Kidney glomerular epithelial cell (primary cell): Measurements from ENCODE around the gene CAPN7.
"Not testable (repeated sequence)": the region's sequence is repeated elsewhere in the genome, so short reads cannot be mapped to it uniquely, and the experiment has no call there.

ENCODE experiments used
- DNase-seq: peaks from one replicate; lab custom pipeline; 2025; lab: John Stamatoyannopoulos, UW

CAPN7 gene

GRCh38 chr3:15205934-15206661 is at the start of gene CAPN7:
Gene CAPN7, plus strand, starts transcription at chr3:15206246. Its CDS starts 250 bp downstream, at chr3:15206496.
- no peak for DNase-seq

- DNase-seq = no peak
These were observed 48.6 kb upstream of the CAPN7 start for GRCh38 chr3:15157441-15157840.

- DNase-seq = no peak
These were observed 46.4 kb upstream of the CAPN7 start for GRCh38 chr3:15159501-15160136.

GRCh38 chr3:15160662-15161061 is 45.4 kb upstream of the CAPN7 start:
- no peak for DNase-seq

- DNase-seq = no peak
These were observed 44.9 kb upstream of the CAPN7 start for GRCh38 chr3:15161133-15161532.

- not testable (repeated sequence) for DNase-seq
These were observed 42.4 kb upstream of the CAPN7 start for GRCh38 chr3:15163656-15164055.

- DNase-seq = no peak
These were observed 41.7 kb upstream of the CAPN7 start for GRCh38 chr3:15164340-15164739.

- no peak for DNase-seq
These were observed 41.0 kb upstream of the CAPN7 start for GRCh38 chr3:15165061-15165460.

GRCh38 chr3:15166391-15166790 is 39.7 kb upstream of the CAPN7 start:
- DNase-seq = not testable (repeated sequence)

- DNase-seq = no peak
These were observed 35.0 kb upstream of the CAPN7 start for GRCh38 chr3:15171096-15171495.

- no peak for DNase-seq
These were observed 33.2 kb upstream of the CAPN7 start for GRCh38 chr3:15172806-15173205.

- DNase-seq = no peak
These were observed 31.1 kb upstream of the CAPN7 start for GRCh38 chr3:15174953-15175352.

- DNase-seq = no peak
These were observed 30.4 kb upstream of the CAPN7 start for GRCh38 chr3:15175605-15176004.

- DNase-seq = no peak
These were observed 25.9 kb upstream of the CAPN7 start for GRCh38 chr3:15180042-15180611.

GRCh38 chr3:15181511-15181910 is 24.5 kb upstream of the CAPN7 start:
- DNase-seq = no peak

- no peak for DNase-seq
These were observed 24.1 kb upstream of the CAPN7 start for GRCh38 chr3:15181963-15182362.

- no peak for DNase-seq
These were observed 23.0 kb upstream of the CAPN7 start for GRCh38 chr3:15183011-15183410.

- no peak for DNase-seq
These were observed 20.6 kb upstream of the CAPN7 start for GRCh38 chr3:15185404-15185803.

GRCh38 chr3:15186101-15186476 is 20.0 kb upstream of the CAPN7 start:
- DNase-seq = no peak

GRCh38 chr3:15186477-15187164 is 19.4 kb upstream of the CAPN7 start:
- DNase-seq = not testable (repeated sequence)

- DNase-seq = no peak
These were observed 8.6 kb upstream of the CAPN7 start for GRCh38 chr3:15197340-15198029.

GRCh38 chr3:15198686-15199085 is 7.4 kb upstream of the CAPN7 start:
- DNase-seq = no peak
